ENCODE results near the gene ARSK.

The ARSK gene

GRCh38 chr5:95595289-95595931 is 40.5 kb downstream of the ARSK start:
- Histone ChIP-seq H3K27me3 (ENCODE audit: control insufficient read depth in 2 of 2, insufficient read depth in 2 of 2, low read length in 2 of 2) (no peaks in the 10 kb centered on the region), H3K9me3 (ENCODE audit: control insufficient read depth in 2 of 2, low read length in 2 of 2) (no peaks in the 10 kb centered on the region), H3K4me3 (ENCODE audit: low read length in 2 of 2) (no peak overlapping the region), H3K4me1 (ENCODE audit: control insufficient read depth in 2 of 2, insufficient read depth in 2 of 2, low read length in 2 of 2) (no peaks in the 10 kb centered on the region), H3K36me3 (ENCODE audit: control insufficient read depth in 2 of 2, insufficient read depth in 2 of 2, low read length in 2 of 2) (no peaks in the 10 kb centered on the region), H3K9ac (ENCODE audit: low read depth in 1 of 2, low read length in 2 of 2) (no peak overlapping the region), H3K27ac (ENCODE audit: low read depth in 2 of 2, low read length in 2 of 2) (no peak overlapping the region)

- Histone ChIP-seq H3K27ac (ENCODE audit: low read depth in 2 of 2, low read length in 2 of 2) (no peak overlapping the region), H3K4me1 (ENCODE audit: control insufficient read depth in 2 of 2, insufficient read depth in 2 of 2, low read length in 2 of 2) (no peaks in the 10 kb centered on the region), H3K4me3 (ENCODE audit: low read length in 2 of 2) (no peak overlapping the region), H3K9me3 (ENCODE audit: control insufficient read depth in 2 of 2, low read length in 2 of 2) (no peaks in the 10 kb centered on the region), H3K9ac (ENCODE audit: low read depth in 1 of 2, low read length in 2 of 2) (no peak overlapping the region), H3K27me3 (ENCODE audit: control insufficient read depth in 2 of 2, insufficient read depth in 2 of 2, low read length in 2 of 2) (no peaks in the 10 kb centered on the region), H3K36me3 (ENCODE audit: control insufficient read depth in 2 of 2, insufficient read depth in 2 of 2, low read length in 2 of 2) (peaks cover 0 to 2% of the 10 kb centered on the region in 2 donors)
Observed at GRCh38 chr5:95599252-95599651, 44.4 kb downstream of the ARSK start.

- H3K9ac ChIP-seq (ENCODE audit: low read depth in 1 of 2, low read length in 2 of 2): no peak overlapping the region
- peaks cover 0 to 2% of the 10 kb centered on the region in 2 donors for H3K36me3 ChIP-seq (ENCODE audit: control insufficient read depth in 2 of 2, insufficient read depth in 2 of 2, low read length in 2 of 2)
- no peak overlapping the region for H3K4me3 ChIP-seq (ENCODE audit: low read length in 2 of 2)
- H3K27me3 ChIP-seq (ENCODE audit: control insufficient read depth in 2 of 2, insufficient read depth in 2 of 2, low read length in 2 of 2): no peaks in the 10 kb centered on the region
- no peak overlapping the region for H3K27ac ChIP-seq (ENCODE audit: low read depth in 2 of 2, low read length in 2 of 2)
- H3K4me1 ChIP-seq (ENCODE audit: control insufficient read depth in 2 of 2, insufficient read depth in 2 of 2, low read length in 2 of 2): no peaks in the 10 kb centered on the region
- H3K9me3 ChIP-seq (ENCODE audit: control insufficient read depth in 2 of 2, low read length in 2 of 2): no peaks in the 10 kb centered on the region
Observed at GRCh38 chr5:95600557-95600956, 45.7 kb downstream of the ARSK start.

- H3K36me3 ChIP-seq (ENCODE audit: control insufficient read depth in 2 of 2, insufficient read depth in 2 of 2, low read length in 2 of 2): peaks cover 0 to 2% of the 10 kb centered on the region in 2 donors
- no peak overlapping the region for H3K9ac ChIP-seq (ENCODE audit: low read depth in 1 of 2, low read length in 2 of 2)
Observed at GRCh38 chr5:95605786-95606185, 50.9 kb downstream of the ARSK start.

GRCh38 chr5:95606419-95606818 is 51.5 kb downstream of the ARSK start:
- no peaks in the 10 kb centered on the region for H3K27me3 ChIP-seq (ENCODE audit: control insufficient read depth in 2 of 2, insufficient read depth in 2 of 2, low read length in 2 of 2)
- no peak overlapping the region for H3K4me3 ChIP-seq (ENCODE audit: low read length in 2 of 2)
- peaks cover 0 to 2% of the 10 kb centered on the region in 2 donors for H3K36me3 ChIP-seq (ENCODE audit: control insufficient read depth in 2 of 2, insufficient read depth in 2 of 2, low read length in 2 of 2)
- H3K4me1 ChIP-seq (ENCODE audit: control insufficient read depth in 2 of 2, insufficient read depth in 2 of 2, low read length in 2 of 2): no peaks in the 10 kb centered on the region
- H3K9me3 ChIP-seq (ENCODE audit: control insufficient read depth in 2 of 2, low read length in 2 of 2): no peaks in the 10 kb centered on the region
- H3K9ac ChIP-seq (ENCODE audit: low read depth in 1 of 2, low read length in 2 of 2): no peak overlapping the region
- no peak overlapping the region for H3K27ac ChIP-seq (ENCODE audit: low read depth in 2 of 2, low read length in 2 of 2)

More at GRCh38 chr5:95605786-95606185, 50.9 kb downstream of the ARSK start:
- Histone ChIP-seq H3K4me1 (ENCODE audit: control insufficient read depth in 2 of 2, insufficient read depth in 2 of 2, low read length in 2 of 2) (no peaks in the 10 kb centered on the region), H3K27me3 (ENCODE audit: control insufficient read depth in 2 of 2, insufficient read depth in 2 of 2, low read length in 2 of 2) (no peaks in the 10 kb centered on the region), H3K9me3 (ENCODE audit: control insufficient read depth in 2 of 2, low read length in 2 of 2) (no peaks in the 10 kb centered on the region), H3K27ac (ENCODE audit: low read depth in 2 of 2, low read length in 2 of 2) (no peak overlapping the region), H3K4me3 (ENCODE audit: low read length in 2 of 2) (no peak overlapping the region)

GRCh38 chr5:95609711-95610110 is 54.8 kb downstream of the ARSK start:
- Histone ChIP-seq H3K36me3 (ENCODE audit: control insufficient read depth in 2 of 2, insufficient read depth in 2 of 2, low read length in 2 of 2) (no peaks in the 10 kb centered on the region), H3K9me3 (ENCODE audit: control insufficient read depth in 2 of 2, low read length in 2 of 2) (no peaks in the 10 kb centered on the region), H3K27ac (ENCODE audit: low read depth in 2 of 2, low read length in 2 of 2) (no peak overlapping the region), H3K4me3 (ENCODE audit: low read length in 2 of 2) (no peak overlapping the region), H3K4me1 (ENCODE audit: control insufficient read depth in 2 of 2, insufficient read depth in 2 of 2, low read length in 2 of 2) (no peaks in the 10 kb centered on the region), H3K9ac (ENCODE audit: low read depth in 1 of 2, low read length in 2 of 2) (no peak overlapping the region), H3K27me3 (ENCODE audit: control insufficient read depth in 2 of 2, insufficient read depth in 2 of 2, low read length in 2 of 2) (no peaks in the 10 kb centered on the region)

GRCh38 chr5:95610546-95610945 is 55.6 kb downstream of the ARSK start:
- H3K9me3 ChIP-seq (ENCODE audit: control insufficient read depth in 2 of 2, low read length in 2 of 2): no peaks in the 10 kb centered on the region
- H3K4me3 ChIP-seq (ENCODE audit: low read length in 2 of 2): no peak overlapping the region
- no peak overlapping the region for H3K27ac ChIP-seq (ENCODE audit: low read depth in 2 of 2, low read length in 2 of 2)
- H3K36me3 ChIP-seq (ENCODE audit: control insufficient read depth in 2 of 2, insufficient read depth in 2 of 2, low read length in 2 of 2): no peaks in the 10 kb centered on the region
- no peaks in the 10 kb centered on the region for H3K4me1 ChIP-seq (ENCODE audit: control insufficient read depth in 2 of 2, insufficient read depth in 2 of 2, low read length in 2 of 2)
- H3K27me3 ChIP-seq (ENCODE audit: control insufficient read depth in 2 of 2, insufficient read depth in 2 of 2, low read length in 2 of 2): no peaks in the 10 kb centered on the region
- H3K9ac ChIP-seq (ENCODE audit: low read depth in 1 of 2, low read length in 2 of 2): no peak overlapping the region

- H3K9me3 ChIP-seq (ENCODE audit: control insufficient read depth in 2 of 2, low read length in 2 of 2): no peaks in the 10 kb centered on the region
Observed at GRCh38 chr5:95611396-95611795, 56.5 kb downstream of the ARSK start.

GRCh38 chr5:95613514-95613913 is 58.6 kb downstream of the ARSK start:
- H3K9me3 ChIP-seq (ENCODE audit: control insufficient read depth in 2 of 2, low read length in 2 of 2): no peaks in the 10 kb centered on the region
- no peak overlapping the region for H3K9ac ChIP-seq (ENCODE audit: low read depth in 1 of 2, low read length in 2 of 2)
- H3K4me1 ChIP-seq (ENCODE audit: control insufficient read depth in 2 of 2, insufficient read depth in 2 of 2, low read length in 2 of 2): no peaks in the 10 kb centered on the region
- no peak overlapping the region for H3K27ac ChIP-seq (ENCODE audit: low read depth in 2 of 2, low read length in 2 of 2)
- H3K4me3 ChIP-seq (ENCODE audit: low read length in 2 of 2): no peak overlapping the region
- no peaks in the 10 kb centered on the region for H3K27me3 ChIP-seq (ENCODE audit: control insufficient read depth in 2 of 2, insufficient read depth in 2 of 2, low read length in 2 of 2)
- H3K36me3 ChIP-seq (ENCODE audit: control insufficient read depth in 2 of 2, insufficient read depth in 2 of 2, low read length in 2 of 2): no peaks in the 10 kb centered on the region

More at GRCh38 chr5:95611396-95611795, 56.5 kb downstream of the ARSK start:
- no peak overlapping the region for H3K27ac ChIP-seq (ENCODE audit: low read depth in 2 of 2, low read length in 2 of 2)
- H3K9ac ChIP-seq (ENCODE audit: low read depth in 1 of 2, low read length in 2 of 2): no peak overlapping the region
- no peaks in the 10 kb centered on the region for H3K27me3 ChIP-seq (ENCODE audit: control insufficient read depth in 2 of 2, insufficient read depth in 2 of 2, low read length in 2 of 2)
- H3K4me1 ChIP-seq (ENCODE audit: control insufficient read depth in 2 of 2, insufficient read depth in 2 of 2, low read length in 2 of 2): no peaks in the 10 kb centered on the region
- no peak overlapping the region for H3K4me3 ChIP-seq (ENCODE audit: low read length in 2 of 2)
- H3K36me3 ChIP-seq (ENCODE audit: control insufficient read depth in 2 of 2, insufficient read depth in 2 of 2, low read length in 2 of 2): no peaks in the 10 kb centered on the region

GRCh38 chr5:95615164-95615467 is 60.2 kb downstream of the ARSK start:
- Histone ChIP-seq H3K27me3 (ENCODE audit: control insufficient read depth in 2 of 2, insufficient read depth in 2 of 2, low read length in 2 of 2) (no peaks in the 10 kb centered on the region), H3K27ac (ENCODE audit: low read depth in 2 of 2, low read length in 2 of 2) (no peak overlapping the region), H3K36me3 (ENCODE audit: control insufficient read depth in 2 of 2, insufficient read depth in 2 of 2, low read length in 2 of 2) (no peaks in the 10 kb centered on the region), H3K4me1 (ENCODE audit: control insufficient read depth in 2 of 2, insufficient read depth in 2 of 2, low read length in 2 of 2) (peaks cover 2 to 9% of the 10 kb centered on the region in 2 donors), H3K9ac (ENCODE audit: low read depth in 1 of 2, low read length in 2 of 2) (no peak overlapping the region), H3K9me3 (ENCODE audit: control insufficient read depth in 2 of 2, low read length in 2 of 2) (no peaks in the 10 kb centered on the region), H3K4me3 (ENCODE audit: low read length in 2 of 2) (no peak overlapping the region)

- no peak overlapping the region for H3K4me3 ChIP-seq (ENCODE audit: low read length in 2 of 2)
- H3K9me3 ChIP-seq (ENCODE audit: control insufficient read depth in 2 of 2, low read length in 2 of 2): no peaks in the 10 kb centered on the region
- H3K4me1 ChIP-seq (ENCODE audit: control insufficient read depth in 2 of 2, insufficient read depth in 2 of 2, low read length in 2 of 2): peaks cover 7 to 13% of the 10 kb centered on the region in 2 donors
Observed at GRCh38 chr5:95617057-95617456, 62.2 kb downstream of the ARSK start.

More at GRCh38 chr5:95617057-95617456, 62.2 kb downstream of the ARSK start:
- no peaks in the 10 kb centered on the region for H3K36me3 ChIP-seq (ENCODE audit: control insufficient read depth in 2 of 2, insufficient read depth in 2 of 2, low read length in 2 of 2)
- H3K9ac ChIP-seq (ENCODE audit: low read depth in 1 of 2, low read length in 2 of 2): no peak overlapping the region
- H3K27me3 ChIP-seq (ENCODE audit: control insufficient read depth in 2 of 2, insufficient read depth in 2 of 2, low read length in 2 of 2): no peaks in the 10 kb centered on the region
- H3K27ac ChIP-seq (ENCODE audit: low read depth in 2 of 2, low read length in 2 of 2): no peak overlapping the region
